Ovary (tissue), 3 donors: ENCODE data around the gene SLC12A2.

ENCODE experiments used
- EP300 ChIP-seq: sonication (generic); formaldehyde crosslinking; IDR thresholded peaks from one replicate; pipeline ENCODE4 v1.6.1; 2017; ENCODE audit warnings: antibody characterized with exemption
- POLR2A ChIP-seq: fragments of 450-650 bp; IDR thresholded peaks from one replicate; pipeline ENCODE4 v1.6.1; 2017; ENCODE audit warnings: antibody characterized with exemption, mild to moderate bottlenecking, moderate library complexity
- TF ChIP-seq, protein P1 (sequence below), 3 donors: fragments of 450-650 bp in 2 of 3; fragments of 200-600 bp in 1 of 3; IDR thresholded peaks; one replicate each; pipeline versions ENCODE4 v1.5.1 to v1.8.0; 2016 to 2022; ENCODE audit warnings: antibody characterized with exemption in 3 of 3, mild to moderate bottlenecking in 1 of 3
- donor health status: DM: no; HTN: no; CAD: no.

DNA sequence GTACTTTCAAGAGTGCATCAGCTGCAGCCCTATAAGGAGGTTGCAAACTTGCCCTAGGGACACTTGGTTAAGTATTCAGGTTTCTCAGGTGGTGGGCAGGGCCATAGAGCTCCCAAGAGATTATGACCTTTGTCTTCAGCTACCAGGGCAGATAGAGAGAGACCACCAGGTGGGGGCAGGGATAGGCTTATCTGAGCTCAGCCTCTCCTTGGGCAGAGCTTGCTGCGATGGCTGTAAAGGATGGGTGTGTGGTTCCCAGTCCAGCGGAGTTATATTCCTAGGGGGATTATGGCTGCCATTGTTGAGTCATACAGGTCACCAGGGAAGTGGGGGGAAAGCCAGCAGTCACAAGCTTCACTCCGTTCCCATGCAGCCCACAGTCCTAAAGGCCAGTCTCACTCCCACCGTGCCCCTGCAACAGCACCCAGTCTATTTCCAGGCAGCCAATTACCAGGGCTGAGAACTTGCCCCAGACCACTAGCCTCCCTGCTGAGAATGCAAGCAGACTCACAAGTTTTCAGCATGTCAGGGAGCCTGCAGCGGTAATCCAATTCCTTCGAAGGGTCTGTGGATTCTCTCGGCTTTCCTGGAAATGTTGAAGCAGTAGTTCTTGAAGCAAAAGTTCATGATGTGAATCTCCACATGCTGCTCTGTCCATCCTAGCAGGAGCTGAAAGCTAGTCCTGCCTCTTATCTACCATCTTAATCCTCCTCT is 151.5 kb downstream of the SLC12A2 start:
- TF ChIP-seq, protein P1, sequence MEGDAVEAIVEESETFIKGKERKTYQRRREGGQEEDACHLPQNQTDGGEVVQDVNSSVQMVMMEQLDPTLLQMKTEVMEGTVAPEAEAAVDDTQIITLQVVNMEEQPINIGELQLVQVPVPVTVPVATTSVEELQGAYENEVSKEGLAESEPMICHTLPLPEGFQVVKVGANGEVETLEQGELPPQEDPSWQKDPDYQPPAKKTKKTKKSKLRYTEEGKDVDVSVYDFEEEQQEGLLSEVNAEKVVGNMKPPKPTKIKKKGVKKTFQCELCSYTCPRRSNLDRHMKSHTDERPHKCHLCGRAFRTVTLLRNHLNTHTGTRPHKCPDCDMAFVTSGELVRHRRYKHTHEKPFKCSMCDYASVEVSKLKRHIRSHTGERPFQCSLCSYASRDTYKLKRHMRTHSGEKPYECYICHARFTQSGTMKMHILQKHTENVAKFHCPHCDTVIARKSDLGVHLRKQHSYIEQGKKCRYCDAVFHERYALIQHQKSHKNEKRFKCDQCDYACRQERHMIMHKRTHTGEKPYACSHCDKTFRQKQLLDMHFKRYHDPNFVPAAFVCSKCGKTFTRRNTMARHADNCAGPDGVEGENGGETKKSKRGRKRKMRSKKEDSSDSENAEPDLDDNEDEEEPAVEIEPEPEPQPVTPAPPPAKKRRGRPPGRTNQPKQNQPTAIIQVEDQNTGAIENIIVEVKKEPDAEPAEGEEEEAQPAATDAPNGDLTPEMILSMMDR (IDR thresholded peaks at IDR 0.05), result no peak
- TF ChIP-seq POLR2A (no peak), EP300 (no peak)
